ENCODE data around the gene USP10.
"Not testable (repeated sequence)": the region's sequence is repeated elsewhere in the genome, so short reads cannot be mapped to it uniquely, and the experiment has no call there.

Gene USP10

DNA sequence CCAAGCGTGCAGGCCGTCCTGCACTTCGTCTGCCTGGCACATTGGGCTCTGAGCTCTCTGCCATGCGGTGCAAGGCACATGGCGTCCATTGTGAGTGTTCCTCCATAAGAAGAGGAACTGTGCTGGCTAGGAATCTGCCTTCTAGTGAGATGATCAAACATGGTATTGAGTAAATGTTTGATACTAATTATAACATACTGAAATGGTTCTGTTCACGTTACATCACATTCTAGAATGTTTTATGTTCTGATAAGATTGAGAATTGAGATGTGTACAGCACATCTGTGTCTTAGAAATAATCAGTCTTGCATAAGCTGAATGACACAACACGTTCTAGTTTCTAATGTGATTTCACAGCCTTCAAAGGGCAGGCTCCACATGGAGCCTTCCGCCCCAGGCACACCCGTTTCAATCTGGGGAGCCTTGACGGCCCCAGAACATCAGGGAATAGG, 42.9 kb downstream of the USP10 start:
- no peak overlapping the region for H3K4me3 ChIP-seq
- H3K27ac ChIP-seq: no peak overlapping the region

DNA sequence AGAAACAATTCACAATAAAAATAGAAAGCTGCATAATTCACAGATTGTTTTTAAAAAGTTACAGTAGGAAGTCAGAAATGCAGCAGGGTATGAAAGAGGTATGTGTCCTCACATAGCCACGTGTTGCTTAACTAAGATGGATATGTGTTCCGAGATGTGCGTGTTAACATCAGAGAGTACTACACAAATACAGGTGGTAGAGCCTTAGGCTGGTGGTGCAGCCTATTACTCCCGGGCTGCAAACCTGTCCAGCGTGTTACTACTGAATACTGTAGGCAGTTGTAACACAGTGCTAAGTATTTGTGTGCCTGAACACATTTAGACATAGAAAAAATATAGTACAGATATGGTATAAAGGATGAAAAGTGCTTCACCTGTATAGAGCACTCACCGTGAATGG, 46.4 kb downstream of the USP10 start:
- no peak overlapping the region for H3K4me3 ChIP-seq
- no peak overlapping the region for H3K27ac ChIP-seq

DNA sequence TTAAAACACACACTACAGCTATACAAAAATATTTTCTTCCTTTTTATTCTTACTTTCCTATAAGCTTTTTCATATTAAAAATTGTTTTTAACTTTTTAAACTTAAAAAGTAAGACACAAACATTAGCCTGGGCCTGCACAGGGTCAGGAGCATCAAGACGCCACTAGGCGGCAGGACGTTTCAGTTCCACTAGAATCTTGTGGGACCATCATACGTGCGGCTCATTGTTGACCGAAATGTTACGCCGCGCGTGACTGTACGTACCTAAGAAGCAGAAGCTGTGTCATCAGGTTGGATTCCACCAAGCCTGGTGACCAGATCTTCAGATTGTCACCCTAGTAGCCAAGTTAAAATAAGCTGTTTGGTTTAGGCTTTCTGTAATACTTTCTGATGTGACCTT, 47.1 kb downstream of the USP10 start:
- Histone ChIP-seq H3K27ac (no peak overlapping the region), H3K4me3 (no peak overlapping the region)

DNA sequence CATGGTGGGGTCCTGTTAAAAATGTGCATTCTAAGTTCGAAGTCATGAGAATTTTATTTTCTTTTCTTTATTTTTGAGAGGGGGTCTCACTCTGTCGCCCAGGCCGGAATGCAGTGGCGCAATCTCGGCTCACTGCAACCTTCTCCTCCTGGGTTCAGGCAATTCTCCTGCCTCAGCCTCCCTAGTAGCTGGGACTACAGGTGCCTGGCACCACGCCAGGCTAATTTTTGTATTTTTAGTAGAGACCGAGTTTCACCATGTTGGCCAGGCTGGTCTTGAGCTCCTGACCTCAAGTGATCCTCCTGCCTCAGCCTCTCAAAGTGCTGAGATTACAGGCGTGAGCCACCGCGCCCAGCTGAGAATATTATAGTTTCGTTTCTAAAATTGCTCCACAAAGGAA, 48.4 kb downstream of the USP10 start:
- not testable (repeated sequence) for H3K4me3 ChIP-seq, H3K27ac ChIP-seq

DNA sequence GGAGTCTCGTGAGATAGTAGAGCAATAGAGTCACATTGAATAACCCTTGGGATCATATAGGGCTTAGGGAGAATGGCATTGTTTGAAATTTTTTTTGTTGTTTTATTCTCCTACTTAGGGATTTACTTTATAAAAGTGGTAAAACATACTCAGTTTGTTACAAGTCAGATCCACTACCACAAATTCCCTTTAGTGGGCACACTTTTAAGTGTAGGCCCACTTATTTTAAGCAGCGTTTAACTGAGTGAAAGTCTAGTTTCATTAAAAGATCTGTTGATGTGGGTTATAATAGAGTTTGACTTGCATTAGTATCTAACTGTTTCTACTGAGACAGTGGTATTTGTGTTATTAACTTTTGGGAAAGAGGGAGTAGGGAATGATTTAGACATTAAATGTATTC, 49.3 kb downstream of the USP10 start:
- H3K4me3 ChIP-seq: no peak overlapping the region
- H3K27ac ChIP-seq: no peak overlapping the region

DNA sequence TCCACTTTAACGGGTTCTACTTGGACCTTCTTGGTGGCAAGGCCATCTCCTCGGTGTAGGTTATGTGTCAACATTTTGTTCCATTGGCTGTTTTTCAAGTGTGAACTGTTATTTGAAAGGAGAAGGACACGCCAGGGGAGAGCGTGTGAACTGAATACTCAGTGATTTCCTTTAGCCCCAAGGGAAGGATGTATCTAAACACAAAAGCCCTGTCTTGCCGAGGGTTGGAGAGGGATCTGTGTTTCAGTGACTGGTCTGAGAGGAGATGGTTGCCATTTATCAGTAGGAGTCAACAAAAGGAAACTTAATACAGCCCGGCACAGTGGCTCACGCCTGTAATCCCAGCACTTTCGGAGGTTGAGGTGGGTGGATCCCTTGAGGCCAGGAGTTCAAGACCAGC, 50.0 kb downstream of the USP10 start:
- Histone ChIP-seq H3K4me3 (no peak overlapping the region), H3K27ac (peak overlapping the region in 1 of 21 experiments; percentile 11)

DNA sequence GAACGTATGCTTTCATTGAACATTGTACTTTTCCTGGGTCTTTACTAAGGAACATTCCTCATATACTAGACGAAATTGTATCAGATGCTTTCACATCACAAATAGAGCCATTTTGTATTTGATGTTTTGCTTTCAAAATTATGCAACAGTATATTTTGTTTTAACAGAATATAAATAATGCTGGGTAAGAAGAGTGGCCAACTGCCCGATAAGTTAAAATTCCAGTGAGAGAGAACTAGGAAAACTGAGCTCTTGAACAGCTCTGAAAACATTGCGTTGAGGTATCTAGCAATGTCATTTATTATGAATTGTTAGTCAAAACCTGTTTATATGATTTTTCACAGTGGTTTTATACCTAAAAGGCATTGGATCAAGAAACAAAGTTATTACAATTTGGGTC, 50.8 kb downstream of the USP10 start:
- no peak overlapping the region for H3K4me3 ChIP-seq
- peak overlapping the region in 1 of 21 experiments; percentile 6 for H3K27ac ChIP-seq

DNA sequence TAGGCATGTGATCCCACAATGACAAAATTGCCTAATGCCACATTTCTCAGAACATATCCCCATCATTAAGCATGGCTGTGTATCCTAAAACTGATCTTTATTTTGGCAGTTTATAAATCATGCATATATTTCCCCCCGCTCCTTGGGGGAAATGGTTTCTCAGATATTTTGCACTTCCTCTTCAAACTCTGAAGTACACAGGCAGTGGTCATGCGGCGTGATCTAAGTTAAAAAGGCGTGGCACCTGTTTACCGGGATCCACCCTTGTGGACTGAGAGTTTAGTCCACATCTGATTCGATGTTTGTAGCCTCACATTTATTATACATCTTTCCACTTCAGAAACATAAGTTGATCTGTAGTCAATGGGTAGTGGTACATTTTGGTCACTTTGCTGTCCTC, 51.4 kb downstream of the USP10 start:
- no peak overlapping the region for H3K4me3 ChIP-seq
- no peak overlapping the region for H3K27ac ChIP-seq

DNA sequence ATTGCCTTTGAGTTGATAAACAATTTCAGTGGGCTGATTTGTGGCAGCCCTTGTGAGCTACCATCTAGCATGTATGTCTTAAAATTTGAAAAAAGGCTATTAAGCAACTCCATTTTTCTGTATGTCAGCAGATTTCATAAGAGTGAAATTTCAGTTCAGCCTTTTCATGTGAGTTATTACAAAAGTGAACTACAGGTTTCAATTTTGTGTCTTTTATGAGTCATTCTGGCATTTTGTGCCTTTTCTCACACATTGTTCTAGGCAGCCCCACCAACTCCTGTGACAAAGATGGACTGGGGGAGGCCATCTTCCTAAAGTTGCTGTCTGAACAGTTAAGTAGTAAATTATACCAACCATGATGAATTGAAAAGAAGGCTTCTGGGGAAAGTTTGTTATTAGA, 52.1 kb downstream of the USP10 start:
- H3K27ac ChIP-seq: peak overlapping the region in 1 of 21 experiments; percentile 8
- H3K4me3 ChIP-seq: no peak overlapping the region

DNA sequence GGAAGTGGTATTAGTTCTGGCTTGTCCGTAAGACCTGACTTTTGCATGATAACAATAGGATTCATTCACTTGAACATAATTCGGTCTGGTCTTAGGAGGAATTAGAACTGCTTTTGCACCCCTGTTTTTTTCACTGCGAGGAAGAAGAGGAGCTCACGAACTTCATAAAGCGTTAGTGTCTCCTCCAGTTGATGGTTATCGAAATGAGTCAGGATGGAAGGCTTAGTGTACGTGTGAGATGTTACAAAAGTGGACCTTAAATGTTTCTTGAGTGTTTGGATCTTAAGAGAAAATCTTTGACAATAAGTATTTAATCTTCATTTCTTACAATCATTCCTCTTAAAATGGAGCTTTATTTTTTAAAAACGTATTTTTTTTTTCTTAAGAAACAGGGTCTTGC, 52.8 kb downstream of the USP10 start:
- Histone ChIP-seq H3K27ac (peak overlapping the region in 1 of 21 experiments; percentile 8), H3K4me3 (no peak overlapping the region)

DNA sequence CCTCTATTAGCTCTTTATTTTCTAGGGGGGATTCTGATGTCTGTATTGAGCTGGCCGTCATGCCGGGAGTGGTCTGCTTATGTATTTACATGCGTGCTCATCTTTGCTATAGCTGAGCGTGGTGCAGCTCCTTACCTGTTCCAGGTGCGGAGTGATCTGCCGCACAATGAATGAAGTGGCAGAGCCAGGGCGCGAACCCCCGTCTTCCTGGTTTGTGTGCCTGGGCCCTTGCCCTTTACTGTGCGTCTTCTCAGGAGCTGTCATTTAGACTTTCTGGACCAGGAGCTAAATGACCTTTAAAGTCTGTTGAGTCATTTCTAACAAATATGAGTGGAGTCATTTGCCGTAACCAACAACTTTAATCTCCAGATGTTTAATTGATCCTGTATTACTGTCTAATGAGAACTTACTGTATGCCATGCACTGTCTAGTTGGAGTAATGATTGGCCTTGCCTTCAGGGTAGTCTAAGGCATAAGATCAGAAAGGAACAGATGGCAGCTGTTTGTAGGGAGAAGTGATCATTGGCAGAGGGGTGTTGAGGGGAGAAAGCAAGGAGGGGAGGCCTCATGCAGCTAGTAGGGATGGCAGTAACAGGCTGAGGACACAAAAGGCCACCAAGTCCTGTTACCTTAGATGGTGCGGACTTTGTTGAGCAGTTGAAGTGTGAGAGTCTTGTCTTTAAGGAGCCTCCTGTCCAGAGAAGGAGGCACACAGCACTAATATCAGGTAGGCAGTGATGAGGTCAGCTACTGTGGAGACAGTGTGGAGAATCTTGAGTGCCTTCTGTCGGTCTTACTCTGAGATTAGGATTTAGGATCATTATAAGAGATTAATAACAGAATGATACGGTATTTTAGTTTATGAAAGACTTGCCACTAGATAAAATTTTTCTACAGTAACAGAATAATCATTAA, 53.9 kb downstream of the USP10 start:
- H3K27ac ChIP-seq: peak overlapping the region in 1 of 21 experiments; percentile 3
- H3K4me3 ChIP-seq: no peak overlapping the region

DNA sequence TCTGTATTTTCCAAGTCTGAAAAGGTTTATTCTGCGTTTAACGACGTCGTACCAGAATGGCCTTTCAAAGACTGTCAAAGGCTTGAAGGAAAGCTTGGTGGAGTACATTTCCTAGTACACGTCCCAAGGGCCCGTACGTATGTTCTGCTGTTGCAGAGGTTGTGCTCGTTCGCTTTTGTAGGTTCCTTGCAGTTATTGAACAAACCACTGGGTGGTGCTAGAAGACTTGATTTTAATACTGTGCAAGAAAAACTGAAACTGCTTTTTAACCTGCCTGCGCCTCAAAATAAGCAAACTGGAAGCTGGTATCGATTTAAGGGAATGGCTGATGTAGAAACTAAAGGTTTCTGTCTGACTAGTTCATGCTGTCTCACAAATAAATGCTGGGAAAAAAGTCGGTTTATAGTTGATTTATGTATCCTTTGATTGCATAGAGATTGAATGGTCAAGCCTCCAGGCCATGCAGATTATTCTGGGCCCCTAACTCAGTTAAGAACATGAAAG, 54.6 kb downstream of the USP10 start:
- peak overlapping the region in 11 of 21 experiments; percentile 5 to 60 (median 47) for H3K27ac ChIP-seq
- H3K4me3 ChIP-seq: no peak overlapping the region

DNA sequence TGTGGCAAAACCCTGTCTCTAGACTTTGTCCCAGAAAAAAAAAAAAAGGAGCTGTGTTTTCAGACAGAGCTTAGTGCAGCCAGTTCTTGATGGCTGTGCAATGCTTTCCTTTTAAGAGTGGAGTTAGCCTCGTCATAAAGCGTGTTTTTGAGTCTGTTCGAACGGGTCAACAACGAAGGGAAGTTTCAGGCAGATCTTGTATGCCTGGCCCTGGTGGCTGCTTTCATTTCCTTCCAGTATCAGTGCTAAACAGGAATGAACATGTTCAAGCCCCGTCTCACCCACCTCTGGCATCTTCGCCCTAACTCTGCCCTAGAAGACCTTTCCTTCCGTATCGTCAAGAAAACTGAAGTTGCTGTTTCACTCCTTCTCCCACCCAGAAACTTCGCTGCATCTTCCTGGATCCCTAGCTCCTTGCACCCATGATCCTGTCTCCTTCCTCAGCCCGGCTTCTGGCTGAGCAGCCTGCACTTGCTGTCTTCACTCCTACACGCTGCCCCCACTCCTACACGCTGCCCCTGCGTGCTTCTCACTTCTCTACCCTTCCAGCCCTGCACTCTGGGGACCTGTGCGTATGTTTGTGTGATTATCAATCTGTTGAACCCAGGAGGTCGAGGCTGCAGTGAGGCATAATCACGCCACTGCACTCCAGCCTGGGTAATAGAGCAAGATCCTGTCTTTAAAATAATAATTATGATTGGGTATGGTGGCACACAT, 55.3 kb downstream of the USP10 start:
- no peak overlapping the region for H3K4me3 ChIP-seq
- H3K27ac ChIP-seq: peak overlapping the region in 11 of 21 experiments; percentile 5 to 60 (median 47)

DNA sequence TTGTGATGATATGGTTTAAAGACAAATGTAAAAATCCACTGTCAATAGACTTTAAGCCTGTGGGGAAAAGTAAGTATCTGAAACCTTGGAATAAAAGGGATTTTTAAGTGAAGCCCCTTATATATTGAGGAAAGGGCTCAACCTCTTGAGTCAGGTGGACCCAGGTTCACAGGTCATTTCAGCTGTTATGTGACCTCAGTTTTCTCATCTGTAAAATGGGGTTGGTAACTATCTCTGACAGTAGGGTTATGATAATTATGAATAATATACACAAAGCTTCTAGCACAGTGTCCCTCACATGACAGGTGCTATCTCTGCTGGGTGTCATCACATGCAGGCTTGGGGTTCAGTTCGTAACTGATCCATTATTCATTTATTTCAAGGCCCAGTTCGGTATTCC, 57.0 kb downstream of the USP10 start:
- Histone ChIP-seq H3K27ac (no peak overlapping the region), H3K4me3 (no peak overlapping the region)

DNA sequence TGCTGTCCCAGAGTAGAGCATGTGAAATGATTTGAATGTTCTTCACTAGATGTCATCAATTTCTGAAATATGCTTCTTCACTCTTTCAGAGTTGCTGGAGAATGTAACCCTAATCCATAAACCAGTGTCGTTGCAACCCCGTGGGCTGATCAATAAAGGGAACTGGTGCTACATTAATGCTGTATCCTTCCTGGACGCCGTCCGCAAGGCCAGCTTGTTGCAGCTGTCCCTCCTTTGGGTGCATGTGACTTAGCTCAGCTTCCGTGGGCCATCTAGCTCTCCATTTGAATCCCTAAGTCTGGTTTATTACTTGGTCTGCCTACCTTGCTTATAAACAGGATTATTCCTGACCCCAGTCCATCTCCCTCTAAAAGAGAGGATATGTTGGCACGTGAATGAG, 58.8 kb downstream of the USP10 start:
- peak overlapping the region in 1 of 21 experiments; percentile 6 for H3K27ac ChIP-seq
- H3K4me3 ChIP-seq: no peak overlapping the region

DNA sequence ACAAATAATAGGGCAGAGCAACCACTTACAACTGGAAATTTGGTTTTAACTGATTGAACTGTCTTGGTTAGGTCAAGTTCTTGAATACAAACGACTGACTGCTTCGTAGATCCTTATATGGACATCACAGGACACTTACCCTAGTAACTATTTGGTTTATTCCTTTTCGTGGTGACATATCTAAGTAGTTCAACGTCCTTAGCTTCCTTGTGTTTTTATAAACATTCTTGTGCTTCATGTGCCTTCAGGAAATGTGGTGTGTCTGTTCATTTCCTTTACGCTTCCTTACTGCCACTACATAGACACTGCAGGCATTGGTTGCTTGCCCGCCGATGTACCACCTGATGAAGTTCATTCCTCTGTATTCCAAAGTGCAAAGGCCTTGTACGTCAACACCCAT, 59.3 kb downstream of the USP10 start:
- H3K27ac ChIP-seq: no peak overlapping the region
- H3K4me3 ChIP-seq: no peak overlapping the region

DNA sequence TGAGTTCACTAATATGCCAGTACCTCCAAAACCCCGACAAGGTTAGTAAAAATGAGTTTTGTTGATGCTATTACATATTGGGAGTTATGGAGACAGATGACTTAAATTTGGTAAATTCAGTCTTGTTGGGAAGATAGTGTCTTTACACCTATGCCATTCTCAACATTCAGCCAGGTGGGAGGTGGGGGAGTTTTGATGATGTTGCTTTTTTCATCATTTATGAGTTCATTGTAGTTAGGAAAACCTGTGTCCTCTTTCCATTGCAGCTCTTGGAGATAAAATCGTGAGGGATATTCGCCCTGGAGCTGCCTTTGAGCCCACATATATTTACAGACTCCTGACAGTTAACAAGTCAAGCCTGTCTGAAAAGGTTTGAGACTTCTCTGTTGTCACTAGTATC, 60.1 kb downstream of the USP10 start:
- no peak overlapping the region for H3K27ac ChIP-seq
- no peak overlapping the region for H3K4me3 ChIP-seq

DNA sequence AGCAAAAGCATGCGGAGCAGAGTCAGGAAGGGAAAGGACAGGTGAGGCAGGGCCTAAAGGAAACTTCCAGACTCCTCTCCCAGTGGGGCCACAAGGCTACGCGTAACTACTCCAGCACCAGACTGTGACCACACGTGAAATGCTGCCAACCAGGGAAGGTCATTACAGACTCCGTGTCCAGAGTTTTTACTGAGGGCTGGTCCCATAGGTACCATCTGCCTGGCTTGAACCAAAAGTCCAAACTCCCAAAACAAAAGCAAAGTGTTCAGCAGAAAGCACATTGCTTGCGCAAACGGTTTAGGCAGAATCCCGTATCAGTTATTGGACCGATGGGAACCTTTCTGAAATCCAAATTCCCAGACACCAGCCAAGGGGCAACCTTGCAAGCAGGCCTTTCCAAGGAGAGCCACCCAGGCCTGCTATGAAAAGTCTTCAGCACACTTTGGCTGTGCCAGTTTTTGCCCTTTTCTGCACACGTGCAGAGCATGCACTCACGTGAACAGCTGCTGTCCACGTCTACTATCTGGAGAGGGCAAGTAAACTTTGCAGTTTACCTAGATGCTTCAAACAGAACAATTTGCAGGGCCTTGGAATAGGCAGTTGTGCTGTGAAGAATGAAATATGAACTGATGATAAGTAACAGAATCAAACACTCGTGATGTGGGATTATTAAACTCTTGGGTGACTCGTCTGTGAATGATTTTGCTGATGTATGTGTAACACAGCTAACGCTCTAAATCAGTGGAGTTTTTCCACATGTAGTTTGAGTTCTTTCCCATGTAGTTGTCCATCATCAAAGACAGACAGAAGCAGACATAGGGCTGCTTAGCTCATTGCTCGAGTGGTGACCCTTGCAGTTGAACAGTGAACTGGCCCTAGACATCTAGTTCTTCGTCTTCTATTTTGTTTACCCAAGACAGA, 61.9 kb downstream of the USP10 start:
- Histone ChIP-seq H3K4me3 (no peak overlapping the region), H3K27ac (no peak overlapping the region)

DNA sequence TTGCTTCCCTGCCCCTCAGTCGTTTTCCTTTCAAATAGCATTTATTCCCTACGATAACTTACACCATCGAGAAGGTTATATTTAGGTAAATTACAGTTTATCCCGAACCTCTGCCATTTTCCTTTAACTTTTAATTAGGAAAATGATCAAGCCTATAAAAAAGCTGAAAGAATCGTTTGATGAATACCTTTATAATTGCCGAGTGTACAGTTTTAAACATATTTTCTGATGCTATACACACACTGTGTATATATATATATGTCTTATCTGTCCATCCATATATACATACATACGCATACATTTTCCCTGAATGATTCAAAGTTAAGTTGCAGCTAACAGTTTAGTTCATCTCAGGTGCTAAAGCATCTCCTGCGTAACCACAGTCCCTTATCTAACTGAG, 63.4 kb downstream of the USP10 start:
- H3K4me3 ChIP-seq: no peak overlapping the region
- H3K27ac ChIP-seq: no peak overlapping the region

DNA sequence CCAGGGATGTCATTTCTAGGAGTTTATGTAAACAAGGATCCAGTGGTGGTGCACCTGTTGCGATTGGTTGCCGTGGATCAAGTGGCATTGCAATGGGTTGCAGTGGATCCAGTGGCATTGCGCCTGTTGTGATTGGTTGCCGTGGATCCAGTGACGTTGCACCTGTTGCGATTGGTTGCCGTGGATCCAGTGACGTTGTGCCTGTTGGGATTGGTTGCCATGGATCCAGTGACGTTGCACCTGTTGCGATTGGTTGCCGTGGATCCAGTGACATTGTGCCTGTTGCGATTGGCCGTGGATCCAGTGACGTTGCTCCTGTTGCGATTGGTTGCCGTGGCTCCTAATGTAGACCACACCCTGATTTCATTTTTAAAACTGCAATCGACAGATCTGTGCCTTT, 63.8 kb downstream of the USP10 start:
- Histone ChIP-seq H3K27ac (no peak overlapping the region), H3K4me3 (no peak overlapping the region)

Measured in skin epidermis (tissue), 12 donors.